Endodermal cell (in vitro differentiated cells): Measurements from ENCODE around the gene PPP5C. TPM values are rescaled to one million over a fixed set of nuclear protein-coding genes. Genes with fewer than 3 reads are reported as not detected.

ENCODE experiments used
- DNase-seq: peaks from one replicate; pipeline ENCODE4 v3.0.0-alpha.2; 2017
- H3K27ac ChIP-seq: 2 replicates; pipeline ENCODE4 v1.5.1; 2013; ENCODE audit warnings: mild to moderate bottlenecking, low read depth, low read length, moderate library complexity
- H3K27me3 ChIP-seq: 2 replicates; pipeline ENCODE4 v1.6.1; 2013; ENCODE audit warnings: mild to moderate bottlenecking, low read length, moderate library complexity; ENCODE audit not compliant: insufficient read depth, control insufficient read depth, poor library complexity, severe bottlenecking
- H3K36me3 ChIP-seq: 2 replicates; pipeline ENCODE4 v1.7.0; 2013; ENCODE audit warnings: mild to moderate bottlenecking, low read length, moderate library complexity; ENCODE audit not compliant: control insufficient read depth, insufficient read depth
- H3K4me1 ChIP-seq: one replicate; pipeline ENCODE4 v1.7.0; 2013; ENCODE audit warnings: low read length; ENCODE audit not compliant: control insufficient read depth, insufficient read depth
- H3K4me3 ChIP-seq: 2 replicates; pipeline ENCODE4 v1.5.1; 2013; ENCODE audit warnings: mild to moderate bottlenecking, low read length, moderate library complexity
- H3K9ac ChIP-seq: 2 replicates; pipeline ENCODE4 v1.6.1; 2013; ENCODE audit warnings: mild to moderate bottlenecking, low read length, moderate library complexity; ENCODE audit not compliant: poor library complexity, severe bottlenecking; ENCODE audit errors: extremely low read depth
- H3K9me3 ChIP-seq: 2 replicates; pipeline ENCODE4 v1.6.1; 2013; ENCODE audit warnings: mild to moderate bottlenecking, low read length, moderate library complexity; ENCODE audit not compliant: control insufficient read depth
- H3K27ac Mint-ChIP-seq: 2 replicates; pipeline ENCODE4 v1.8.0; 2020; ENCODE audit warnings: mixed read lengths
- H3K27me3 Mint-ChIP-seq: 2 replicates; pipeline ENCODE4 v1.8.0; 2021; ENCODE audit warnings: mild to moderate bottlenecking, mixed read lengths; ENCODE audit not compliant: insufficient read depth
- H3K36me3 Mint-ChIP-seq: 2 replicates; pipeline ENCODE4 v1.8.0; 2020; ENCODE audit warnings: low read depth, mixed read lengths
- H3K4me1 Mint-ChIP-seq: 2 replicates; pipeline ENCODE4 v1.8.0; 2020; ENCODE audit warnings: mixed read lengths
- H3K4me3 Mint-ChIP-seq: 2 replicates; pipeline ENCODE4 v1.8.0; 2020; ENCODE audit warnings: mild to moderate bottlenecking, moderate library complexity, mixed read lengths
- H3K9me3 Mint-ChIP-seq: 2 replicates; pipeline ENCODE4 v1.8.0; 2020; ENCODE audit warnings: mild to moderate bottlenecking, mixed read lengths
- WGBS, 2 experiments: methylation state at CpG; one replicate each; pipeline versions ENCODE4 v1.1.5 to v1.1.7; 2013; ENCODE audit warnings: missing lambda C conversion rate in 2 of 2, mixed read lengths in 1 of 2; ENCODE audit not compliant: insufficient coverage in 1 of 2, insufficient read length in 1 of 2; 5-methylcytosine and 5-hydroxymethylcytosine counted together
- total RNA-seq, 2 donors: library from RNA; stranded (reverse); fragmentation: NEBNext Ultra II Directional in 1 of 2; extraction: Animal tissue kit (Norgen Biotek cat#: 25700) in 1 of 2; gene quantifications; 2 replicates in 1 of 2; 3 replicates in 1 of 2; pipeline ENCODE4 v1.2.1, GENCODE V29; 2021
- TF ChIP-seq, protein P1 (sequence below): fragments of 200-600 bp; sonication (generic); conservative IDR thresholded peaks from 2 replicates; pipeline ENCODE4 v1.5.0; 2021; ENCODE audit warnings: antibody characterized with exemption, mild to moderate bottlenecking

PPP5C gene
- total RNA-seq, 2 donors from 2014 or later: 101 to 112 TPM

GRCh38 chr19:46381346-46381745 lies 34.5 kb downstream of the PPP5C start:
- Histone ChIP-seq H3K9me3 (no peaks in the 10 kb centered on the region), H3K27ac (no peak overlapping the region), H3K9ac (no peak overlapping the region), H3K4me1 (no peaks in the 10 kb centered on the region), H3K4me3 (no peak overlapping the region), H3K27me3 (no peaks in the 10 kb centered on the region), H3K36me3 (peaks cover 92% of the 10 kb centered on the region)
- Mint-ChIP-seq H3K4me1 (no peaks in the 10 kb centered on the region), H3K4me3 (no peak overlapping the region), H3K27me3 (no peaks in the 10 kb centered on the region), H3K9me3 (no peaks in the 10 kb centered on the region), H3K36me3 (peaks cover 83% of the 10 kb centered on the region), H3K27ac (no peak overlapping the region)
- TF ChIP-seq, protein P1, sequence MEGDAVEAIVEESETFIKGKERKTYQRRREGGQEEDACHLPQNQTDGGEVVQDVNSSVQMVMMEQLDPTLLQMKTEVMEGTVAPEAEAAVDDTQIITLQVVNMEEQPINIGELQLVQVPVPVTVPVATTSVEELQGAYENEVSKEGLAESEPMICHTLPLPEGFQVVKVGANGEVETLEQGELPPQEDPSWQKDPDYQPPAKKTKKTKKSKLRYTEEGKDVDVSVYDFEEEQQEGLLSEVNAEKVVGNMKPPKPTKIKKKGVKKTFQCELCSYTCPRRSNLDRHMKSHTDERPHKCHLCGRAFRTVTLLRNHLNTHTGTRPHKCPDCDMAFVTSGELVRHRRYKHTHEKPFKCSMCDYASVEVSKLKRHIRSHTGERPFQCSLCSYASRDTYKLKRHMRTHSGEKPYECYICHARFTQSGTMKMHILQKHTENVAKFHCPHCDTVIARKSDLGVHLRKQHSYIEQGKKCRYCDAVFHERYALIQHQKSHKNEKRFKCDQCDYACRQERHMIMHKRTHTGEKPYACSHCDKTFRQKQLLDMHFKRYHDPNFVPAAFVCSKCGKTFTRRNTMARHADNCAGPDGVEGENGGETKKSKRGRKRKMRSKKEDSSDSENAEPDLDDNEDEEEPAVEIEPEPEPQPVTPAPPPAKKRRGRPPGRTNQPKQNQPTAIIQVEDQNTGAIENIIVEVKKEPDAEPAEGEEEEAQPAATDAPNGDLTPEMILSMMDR: no peak
- WGBS, 2 experiments: 88% methylated on average over 2 of the region's 2 CpGs; no CpG with 5 or more reads in 1 of the 2 experiments
- DNase-seq: no peak

- TF ChIP-seq, protein P1: no peak
- Histone ChIP-seq H3K4me3 (no peak overlapping the region), H3K9me3 (no peaks in the 10 kb centered on the region), H3K36me3 (peaks cover 89% of the 10 kb centered on the region), H3K9ac (no peak overlapping the region), H3K27ac (no peak overlapping the region), H3K27me3 (no peaks in the 10 kb centered on the region), H3K4me1 (no peaks in the 10 kb centered on the region)
- DNase-seq: no peak
- H3K4me1 Mint-ChIP-seq: no peaks in the 10 kb centered on the region
- no peak overlapping the region for H3K4me3 Mint-ChIP-seq
- no peak overlapping the region for H3K27ac Mint-ChIP-seq
- WGBS, 2 experiments: 94% methylated on average over 11 to 15 of the region's 15 CpGs
- no peaks in the 10 kb centered on the region for H3K9me3 Mint-ChIP-seq
- peaks cover 80% of the 10 kb centered on the region for H3K36me3 Mint-ChIP-seq
- no peaks in the 10 kb centered on the region for H3K27me3 Mint-ChIP-seq
These were observed 35.0 kb downstream of the PPP5C start for GRCh38 chr19:46381756-46382345.

DNA sequence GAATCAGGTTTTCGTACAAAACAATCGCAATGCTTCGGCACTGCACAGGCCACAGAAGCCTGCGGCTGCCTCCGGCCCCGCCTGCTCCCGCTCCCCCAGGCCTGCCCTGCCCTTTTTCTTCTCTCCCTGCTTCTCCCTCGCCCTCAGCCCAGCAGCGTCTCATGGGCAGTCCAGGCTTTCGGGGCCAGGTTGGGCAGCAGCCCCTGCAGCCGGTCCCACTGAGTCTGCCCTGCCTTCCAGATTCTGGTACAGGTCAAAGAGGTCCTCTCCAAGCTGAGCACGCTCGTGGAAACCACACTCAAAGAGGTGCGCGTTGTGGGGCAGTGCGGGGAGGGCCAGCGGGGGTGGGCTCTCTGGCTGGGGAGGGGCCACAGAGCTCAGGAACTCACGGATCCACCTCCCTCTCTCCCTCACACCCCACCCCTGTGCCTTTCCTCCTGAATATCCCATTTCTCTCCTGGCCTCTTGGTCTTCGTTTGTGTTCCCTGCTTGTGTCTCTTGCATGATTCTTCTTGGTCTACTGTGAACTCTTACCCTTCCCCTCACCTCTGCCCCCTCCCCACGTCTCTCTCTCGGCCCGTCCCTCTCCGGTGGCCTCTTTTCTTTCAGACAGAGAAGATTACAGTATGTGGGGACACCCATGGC lies 36.4 kb downstream of the PPP5C start:
- H3K4me1 Mint-ChIP-seq: no peaks in the 10 kb centered on the region
- 94 to 98% methylated on average over 16 to 22 of the region's 23 CpGs for WGBS, 2 experiments
- peak overlapping the region; percentile 72 for H3K27ac Mint-ChIP-seq
- H3K27me3 Mint-ChIP-seq: no peaks in the 10 kb centered on the region
- H3K36me3 Mint-ChIP-seq: peaks cover 80% of the 10 kb centered on the region
- TF ChIP-seq, protein P1: no peak
- H3K9ac ChIP-seq: no peak overlapping the region
- H3K36me3 ChIP-seq: peaks cover 86% of the 10 kb centered on the region
- H3K4me3 ChIP-seq: no peak overlapping the region
- H3K4me3 Mint-ChIP-seq: no peak overlapping the region
- no peaks in the 10 kb centered on the region for H3K9me3 Mint-ChIP-seq
- no peaks in the 10 kb centered on the region for H3K4me1 ChIP-seq
- no peaks in the 10 kb centered on the region for H3K27me3 ChIP-seq
- H3K9me3 ChIP-seq: no peaks in the 10 kb centered on the region
- no peak overlapping the region for H3K27ac ChIP-seq
- peak; percentile 22 for DNase-seq
